HG03575 (cell line): ENCODE measurements around the gene XPNPEP1.

ENCODE experiments used
- ATAC-seq: cut with Tn5 transposase; IDR thresholded peaks from one replicate; pipeline ENCODE4 v1.9.1; 2021; ENCODE audit not compliant: unreplicated experiment, insufficient number of reproducible peaks, low FRiP score; ENCODE audit errors: extremely low read depth

Gene XPNPEP1

DNA sequence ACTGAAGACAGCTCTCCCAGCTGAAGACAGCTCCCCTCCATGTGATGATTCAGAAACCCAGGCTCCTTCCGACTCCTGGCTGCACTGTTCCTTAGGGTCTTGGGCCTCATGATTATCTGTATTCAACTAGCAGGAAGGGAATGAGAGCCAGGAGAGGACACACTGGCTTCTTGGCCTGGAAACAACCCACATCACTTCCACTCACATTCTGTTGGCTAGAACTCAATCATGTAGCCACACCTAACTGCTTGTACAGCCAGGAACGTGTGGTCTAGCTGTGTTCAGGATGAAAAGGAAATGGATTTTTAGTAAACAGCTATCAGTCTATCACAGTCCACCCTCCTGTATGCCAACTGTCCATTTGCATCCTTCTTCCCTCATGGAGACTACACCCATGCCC lies 30.5 kb upstream of the XPNPEP1 start:
- ATAC-seq: no peak

DNA sequence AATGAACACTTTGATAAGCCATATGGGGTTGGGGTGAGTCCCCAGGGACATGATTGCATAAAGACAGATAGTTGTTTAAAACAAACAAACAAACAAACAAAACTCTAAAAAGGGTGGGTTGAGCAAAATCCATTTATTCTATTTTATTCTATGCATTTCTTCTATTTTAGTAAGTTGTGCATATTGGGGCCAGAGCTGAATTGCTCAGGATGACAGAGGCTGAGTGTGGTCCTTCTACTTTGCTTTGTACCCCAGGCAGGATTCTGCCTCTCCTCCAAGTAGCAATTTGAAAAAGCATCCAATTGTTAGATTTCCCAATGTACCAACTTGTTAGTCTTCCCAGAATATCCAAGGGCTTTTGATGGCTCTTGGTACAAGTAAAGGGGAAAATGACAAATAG lies 29.2 kb upstream of the XPNPEP1 start:
- no peak for ATAC-seq

DNA sequence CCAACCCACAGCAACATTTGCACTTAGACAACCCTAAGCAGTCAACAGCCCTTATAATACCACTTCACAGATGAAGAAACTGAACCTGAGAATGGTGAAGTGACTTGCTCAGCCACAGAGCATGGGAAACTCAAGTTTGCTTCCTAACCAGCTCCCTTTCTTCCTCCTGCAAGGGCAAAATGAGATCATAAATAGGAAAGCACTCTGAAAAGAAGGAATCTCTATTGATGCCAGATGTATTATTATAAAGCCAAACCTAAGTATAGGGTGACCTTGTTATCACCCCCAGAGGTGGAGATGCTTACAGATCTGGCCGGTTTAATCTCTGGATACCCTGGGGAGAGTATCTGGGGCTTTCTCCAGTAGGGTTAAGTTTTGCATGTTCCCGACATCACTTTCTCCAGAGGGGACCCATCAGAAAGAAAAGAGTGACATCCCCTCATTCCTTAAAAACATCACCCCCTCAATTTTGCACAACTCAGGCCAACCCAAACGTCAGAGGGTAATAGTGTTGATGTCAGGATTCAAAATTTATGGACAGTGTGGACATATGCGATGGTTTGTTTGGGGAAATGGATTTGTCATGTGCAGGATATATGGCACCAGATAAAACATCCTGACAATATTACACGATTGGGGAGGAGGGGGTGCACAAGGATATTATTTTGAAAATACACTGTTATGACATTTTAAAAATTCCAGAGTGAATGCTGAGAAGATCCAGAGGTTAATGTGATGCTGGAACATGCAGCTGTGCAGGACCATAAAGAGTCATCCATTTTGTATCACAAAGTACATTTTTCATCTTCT lies 24.0 kb upstream of the XPNPEP1 start:
- no peak for ATAC-seq

- no peak for ATAC-seq
Measured at GRCh38 chr10:109946680-109947079, 23.4 kb upstream of the XPNPEP1 start.

- ATAC-seq: no peak
Measured at GRCh38 chr10:109945473-109946177, 22.3 kb upstream of the XPNPEP1 start.

DNA sequence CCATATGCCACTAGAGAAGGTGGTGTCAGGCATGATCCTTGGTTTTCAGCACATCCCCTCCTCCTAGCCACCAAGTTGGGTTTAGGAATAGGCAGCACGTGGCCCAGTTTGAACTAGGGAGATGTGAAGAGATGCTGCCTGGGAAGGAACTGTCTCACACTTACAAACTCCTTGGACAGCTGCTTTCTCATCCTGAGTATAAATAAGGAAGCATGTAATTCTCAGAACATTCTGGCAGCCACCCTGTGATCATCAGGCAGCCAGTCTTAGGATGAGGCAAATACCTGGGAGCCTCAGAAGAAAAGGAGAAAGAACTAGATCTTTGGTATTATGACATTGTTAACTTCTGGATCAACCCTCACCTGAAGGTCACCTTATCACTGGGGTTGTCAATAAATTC lies 21.3 kb upstream of the XPNPEP1 start:
- no peak for ATAC-seq

- ATAC-seq: no peak
Measured at GRCh38 chr10:109941236-109941862, 18.0 kb upstream of the XPNPEP1 start.

DNA sequence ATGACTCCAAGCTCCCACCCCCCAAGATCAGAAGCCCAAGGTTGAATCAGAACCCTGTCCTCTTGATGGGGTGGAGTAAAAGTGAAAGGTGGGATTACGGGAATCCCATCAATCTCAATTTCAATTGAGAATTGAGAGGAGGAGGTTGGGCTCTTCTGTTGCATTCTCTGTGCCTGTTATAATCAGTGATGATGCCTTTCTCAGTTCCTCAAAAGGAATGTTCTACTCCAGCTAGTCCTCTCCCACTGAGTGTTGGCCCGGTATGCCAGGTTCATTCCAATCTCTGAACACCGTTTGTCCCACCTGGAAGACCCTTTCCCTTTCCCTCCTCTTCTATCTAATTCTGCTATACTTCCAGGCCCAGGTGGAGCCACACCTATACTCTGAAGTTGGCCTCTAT lies 17.2 kb upstream of the XPNPEP1 start:
- ATAC-seq: no peak

GRCh38 chr10:109940117-109940516 lies 16.8 kb upstream of the XPNPEP1 start:
- no peak for ATAC-seq

GRCh38 chr10:109939315-109939961 lies 16.1 kb upstream of the XPNPEP1 start:
- no peak for ATAC-seq

DNA sequence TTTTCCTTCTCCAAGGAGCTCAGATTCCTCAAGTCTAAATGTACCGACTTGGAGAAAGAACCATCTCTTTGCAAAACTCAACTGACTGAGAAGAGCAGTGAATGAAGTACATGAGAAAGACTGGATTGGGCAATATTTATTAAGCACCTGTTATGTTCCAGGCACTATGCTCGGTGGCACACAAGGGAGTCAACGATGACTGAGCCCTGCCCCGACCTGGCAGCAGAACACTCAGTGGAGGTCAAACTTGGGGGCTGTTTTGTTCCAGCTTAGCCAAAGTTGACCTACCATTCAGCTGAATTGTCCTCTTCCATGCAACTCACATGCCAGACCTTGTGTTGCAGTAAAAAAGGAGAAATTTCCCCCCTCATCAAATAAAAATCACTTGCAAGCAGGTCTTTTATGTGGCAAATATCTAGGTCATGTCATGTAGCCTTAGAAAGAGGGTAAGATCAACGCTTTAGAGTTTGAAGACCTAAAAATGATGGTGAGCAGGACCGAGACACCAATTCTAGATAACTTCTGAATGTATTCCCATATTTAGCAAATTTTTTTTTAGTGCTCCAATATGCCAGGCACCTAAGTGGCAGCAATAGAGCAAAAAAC lies 14.3 kb upstream of the XPNPEP1 start:
- ATAC-seq: no peak

DNA sequence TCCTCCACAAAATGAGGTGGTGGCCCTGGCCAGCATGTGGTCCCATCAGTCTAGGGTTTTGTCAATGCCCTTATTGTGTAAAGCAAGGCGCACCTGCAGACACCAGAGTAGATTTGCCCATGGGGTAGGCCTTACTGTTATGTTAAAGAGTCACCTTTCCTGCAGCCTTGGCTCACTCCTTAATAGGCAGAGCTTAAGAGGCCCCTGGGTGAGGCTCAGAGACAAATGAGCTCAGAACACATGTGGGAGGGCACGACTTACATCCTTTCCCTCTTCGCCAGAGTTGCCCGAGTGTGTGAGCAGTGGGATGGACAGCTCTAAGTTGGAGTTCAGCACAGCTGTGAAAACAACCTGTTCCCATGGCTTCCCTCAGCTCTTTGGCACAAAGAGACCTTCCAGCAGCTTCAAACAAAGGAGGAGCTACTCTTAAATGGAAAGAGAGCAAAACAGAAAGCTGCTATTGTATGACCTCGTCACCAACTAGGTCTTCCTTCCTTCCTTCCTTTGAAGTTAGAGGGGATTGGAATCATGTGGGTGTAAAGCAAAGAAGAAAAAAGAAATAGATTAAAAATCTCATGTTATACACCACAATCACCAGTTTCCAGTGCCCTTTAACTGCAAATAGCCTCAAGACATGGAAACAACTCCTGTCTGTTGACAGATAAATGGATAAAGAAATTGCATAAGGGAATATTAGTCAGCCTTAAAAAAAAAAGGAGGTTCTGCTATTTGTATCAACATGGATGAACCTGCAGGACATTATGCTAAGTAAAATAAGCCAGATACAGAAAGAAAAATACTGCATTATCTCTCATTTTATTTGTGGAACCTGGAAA lies 11.9 kb upstream of the XPNPEP1 start:
- ATAC-seq: no peak

DNA sequence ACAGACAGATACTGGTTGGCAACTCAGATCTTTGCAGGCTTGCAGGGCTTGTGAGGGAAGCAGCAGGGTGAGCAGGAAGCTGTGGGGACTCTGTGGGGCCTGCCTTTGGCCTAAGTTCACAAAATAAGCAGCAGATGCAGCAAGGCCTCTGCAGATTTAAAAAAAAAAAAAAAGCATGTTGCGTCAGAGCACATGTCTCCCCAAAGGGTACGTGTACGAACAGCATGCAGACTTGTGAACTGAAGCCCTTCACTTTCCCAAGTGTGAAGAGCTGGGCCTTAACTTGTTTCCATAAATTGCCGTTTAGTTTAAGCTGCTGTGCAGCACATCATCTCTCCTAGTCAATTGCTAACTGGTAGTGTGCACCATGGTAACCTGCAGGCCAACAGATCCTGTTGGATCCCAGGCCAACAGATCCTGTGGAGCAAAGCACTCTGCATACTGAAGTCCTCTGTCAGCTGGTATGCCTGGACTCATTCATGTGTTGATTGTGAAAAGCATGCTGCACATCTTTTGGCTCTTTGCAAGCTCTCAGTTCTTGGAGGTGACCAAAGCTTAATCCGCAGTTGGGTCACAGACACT lies 10.8 kb upstream of the XPNPEP1 start:
- no peak for ATAC-seq

DNA sequence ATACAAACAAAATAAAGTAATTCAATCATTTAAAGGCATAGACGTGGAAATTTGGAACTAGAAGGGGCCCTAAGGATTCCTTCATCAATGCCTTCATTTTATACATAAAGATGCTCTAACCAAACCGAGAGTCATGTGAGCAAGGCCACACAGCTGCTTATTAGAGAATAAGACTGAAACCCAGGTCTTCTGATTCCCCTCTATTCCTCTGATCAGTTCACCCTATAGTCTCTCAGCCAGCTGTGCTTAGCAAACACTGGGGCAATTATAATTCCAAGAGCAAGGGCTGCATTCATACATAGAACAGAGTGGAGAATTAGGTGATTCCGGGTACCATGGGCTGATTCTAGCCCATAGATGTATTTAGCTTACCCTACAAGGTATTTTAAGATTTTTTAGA lies 9.7 kb upstream of the XPNPEP1 start:
- ATAC-seq: no peak

GRCh38 chr10:109932391-109932790 lies 9.1 kb upstream of the XPNPEP1 start:
- no peak for ATAC-seq

- no peak for ATAC-seq
Measured at GRCh38 chr10:109931163-109931562, 7.9 kb upstream of the XPNPEP1 start.

DNA sequence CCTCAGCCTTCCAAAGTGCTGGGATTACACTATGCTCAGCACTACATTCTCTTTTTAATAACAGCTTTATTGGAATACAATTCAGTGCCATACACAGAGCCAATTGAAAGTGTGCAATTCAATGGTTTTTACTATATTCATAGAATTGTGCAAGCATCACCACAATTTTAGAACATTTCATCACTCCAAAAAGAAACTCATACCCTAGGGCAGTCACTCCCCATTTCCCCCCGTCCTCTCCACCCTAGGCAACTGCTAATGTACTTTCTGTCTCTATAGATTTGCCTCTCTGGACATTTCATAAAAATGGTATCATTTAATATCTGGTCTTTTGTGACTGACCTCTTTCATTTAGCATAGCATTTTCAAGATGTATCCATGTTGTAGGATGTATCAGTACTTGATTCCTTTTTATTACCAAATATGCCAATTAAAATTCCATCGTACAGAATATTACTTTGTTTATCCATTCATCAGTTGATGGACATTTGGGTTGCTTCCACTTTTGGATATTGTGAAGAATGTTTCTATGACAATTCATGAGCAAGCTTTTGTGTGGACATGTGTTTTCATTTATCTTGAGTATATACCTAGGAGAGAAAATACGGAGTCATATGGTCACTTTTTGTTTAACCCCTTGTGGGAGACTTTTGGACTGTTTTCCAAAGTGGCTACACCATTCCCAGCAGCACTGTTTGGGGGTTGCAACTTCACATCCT lies 6.3 kb upstream of the XPNPEP1 start:
- ATAC-seq: no peak
